NCI-H1694 (cell line): ENCODE data around the gene GRIK4.

Source experiments
- DNase-seq: peaks from one replicate; lab custom pipeline; 2025; lab: John Stamatoyannopoulos, UW

GRIK4 gene

DNA sequence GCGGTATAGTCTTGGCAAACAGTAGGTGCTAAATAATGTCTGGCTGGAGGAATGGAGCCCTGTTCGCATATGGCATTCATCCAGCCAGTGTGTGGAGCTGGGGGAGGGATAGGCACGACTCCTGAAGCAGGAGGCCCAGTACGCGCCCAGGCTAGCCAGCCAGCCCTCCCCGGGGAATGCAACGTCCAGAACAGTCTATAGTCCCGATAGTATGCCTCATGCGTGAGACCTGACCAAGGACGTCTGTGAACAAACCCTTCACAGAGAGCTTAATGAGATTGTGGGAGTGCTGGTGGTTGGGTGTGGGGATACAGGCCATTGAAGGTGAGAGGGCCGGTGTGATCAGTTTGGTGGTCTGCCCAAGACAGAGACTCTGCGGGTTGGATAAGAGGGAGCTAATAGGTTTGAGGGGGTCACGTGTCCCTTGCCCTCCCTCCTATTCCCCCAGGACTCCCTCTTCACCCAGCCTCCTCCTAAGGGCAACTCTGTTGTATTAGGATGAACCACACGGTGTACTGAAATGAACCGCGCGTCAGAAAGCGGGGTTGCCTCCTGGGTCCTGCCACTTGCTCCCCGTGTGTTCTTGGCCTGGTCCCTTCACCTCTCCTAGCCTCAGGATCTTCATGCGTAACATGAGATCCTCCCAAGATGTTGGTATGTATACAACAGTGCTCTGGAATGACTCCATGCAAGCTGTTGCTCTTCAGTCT, 987 bp upstream of the GRIK4 start:
- DNase-seq, result no peak

DNA sequence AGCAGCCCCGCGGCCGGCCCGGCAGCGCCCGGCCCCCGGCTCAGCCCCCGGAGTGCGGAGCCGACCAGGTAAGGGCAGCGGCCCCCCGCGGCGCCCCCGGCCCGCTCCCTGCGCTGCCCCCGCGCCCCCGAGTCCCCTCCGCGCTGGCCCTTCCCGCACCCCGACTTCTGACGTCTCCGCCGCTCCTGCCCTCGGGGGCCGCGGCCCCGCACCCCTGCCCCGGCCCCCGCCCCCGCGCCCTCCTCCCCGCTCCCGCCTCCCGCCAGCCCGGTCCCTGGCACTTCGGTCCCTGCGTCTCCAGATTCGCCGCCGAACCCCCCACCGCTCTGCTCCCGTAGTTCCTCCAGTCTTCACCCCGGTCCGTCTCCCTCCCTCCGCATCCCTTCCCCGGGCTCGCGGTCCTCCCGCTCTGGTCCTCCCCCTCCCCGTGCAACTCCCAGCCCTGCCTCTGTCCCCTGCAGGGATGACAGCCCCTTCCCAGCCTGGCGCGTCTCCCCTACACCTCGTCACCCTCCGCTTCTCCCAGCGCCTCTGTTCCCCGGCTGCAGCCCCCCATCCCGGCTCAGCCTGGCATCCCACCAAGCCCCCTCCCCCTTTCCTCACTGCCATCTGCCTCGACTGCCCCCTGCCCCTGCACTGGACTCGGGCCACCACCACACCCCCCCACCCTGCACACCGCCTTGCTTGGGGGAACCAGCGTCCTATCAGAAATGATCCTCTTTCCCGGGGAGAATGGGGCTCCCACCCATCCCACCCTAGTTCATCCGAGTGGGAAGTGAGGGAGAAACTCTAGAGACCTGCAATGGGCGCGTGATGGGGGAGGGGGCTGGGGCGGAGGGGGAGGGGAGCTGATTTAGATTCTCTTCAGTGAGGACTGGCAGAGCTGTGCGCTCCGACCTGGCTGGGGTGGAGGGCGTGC, 531 bp downstream of the GRIK4 start:
- DNase-seq, result no peak

GRCh38 chr11:120512739-120513435, 1.3 kb downstream of the GRIK4 start:
- no peak for DNase-seq

DNA sequence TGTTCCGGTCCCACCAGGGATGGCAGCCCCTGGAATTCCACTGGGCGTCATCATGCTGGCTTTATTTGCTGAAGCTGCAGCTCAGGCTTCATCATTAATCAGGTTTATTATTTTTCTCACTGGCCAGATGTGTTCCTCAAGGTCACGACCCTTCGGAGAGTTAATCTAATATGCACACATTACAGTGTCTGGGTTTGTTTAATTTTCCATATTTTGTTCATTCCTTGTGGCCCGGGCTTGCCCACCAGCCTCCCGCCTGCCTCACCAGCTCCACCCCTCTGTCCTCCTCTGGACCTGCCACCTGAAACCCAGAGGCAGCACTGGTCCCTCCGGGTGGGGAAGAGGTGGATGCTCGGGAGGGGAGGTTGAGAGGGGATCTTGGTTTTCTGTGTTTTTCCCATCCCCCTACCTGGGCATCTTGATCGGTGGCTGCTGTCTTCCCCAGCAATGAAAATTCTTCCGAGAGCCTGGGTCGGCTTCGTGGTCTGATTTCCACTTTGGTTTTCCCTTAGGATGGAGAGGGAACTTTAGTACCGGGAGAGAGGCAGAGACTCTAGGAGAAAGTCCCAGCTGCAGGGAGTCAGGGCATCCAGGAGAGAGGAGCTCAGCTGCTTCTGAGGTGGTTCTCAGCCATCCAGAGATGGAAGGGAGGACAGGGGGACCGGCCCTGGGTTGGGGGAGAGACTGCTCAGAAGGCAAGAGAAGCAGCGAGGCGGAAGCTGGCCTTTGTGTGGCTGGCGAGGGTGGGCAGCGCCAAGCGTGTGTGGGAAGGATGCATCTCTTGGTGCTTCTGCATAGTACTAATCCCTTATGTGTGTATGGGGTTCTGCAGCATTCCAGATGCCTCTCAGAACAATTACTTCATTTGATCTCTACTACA, 2.1 kb downstream of the GRIK4 start:
- no peak for DNase-seq

DNA sequence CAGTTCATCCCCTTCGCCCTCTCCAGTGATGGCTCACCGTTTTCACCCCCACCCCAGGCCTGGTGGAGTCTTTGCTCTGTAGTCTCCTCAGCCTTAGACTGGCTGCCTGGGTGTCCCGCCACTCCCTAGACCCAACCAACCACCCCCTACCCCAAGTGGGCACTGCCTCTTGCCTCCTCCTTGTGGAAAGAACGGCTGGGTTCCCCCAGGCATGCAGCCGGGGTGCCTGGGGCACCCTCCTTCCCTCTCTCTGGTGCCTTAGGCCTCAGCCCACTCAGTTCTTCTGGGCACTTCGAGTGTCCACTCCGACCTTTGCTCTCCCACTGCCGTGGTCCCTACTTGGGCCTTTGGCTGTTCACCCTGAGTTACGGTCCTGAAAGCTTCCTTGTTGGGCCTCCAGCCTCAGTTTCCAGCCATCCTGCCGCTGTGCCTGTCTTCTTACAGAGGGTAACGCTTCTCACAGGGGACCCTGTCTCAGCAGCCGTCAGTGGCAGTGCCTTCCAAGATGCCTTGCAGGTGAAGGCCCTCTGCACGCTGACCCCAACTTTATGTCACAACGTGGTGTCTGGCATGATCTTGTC, 3.1 kb downstream of the GRIK4 start:
- DNase-seq, result no peak

DNA sequence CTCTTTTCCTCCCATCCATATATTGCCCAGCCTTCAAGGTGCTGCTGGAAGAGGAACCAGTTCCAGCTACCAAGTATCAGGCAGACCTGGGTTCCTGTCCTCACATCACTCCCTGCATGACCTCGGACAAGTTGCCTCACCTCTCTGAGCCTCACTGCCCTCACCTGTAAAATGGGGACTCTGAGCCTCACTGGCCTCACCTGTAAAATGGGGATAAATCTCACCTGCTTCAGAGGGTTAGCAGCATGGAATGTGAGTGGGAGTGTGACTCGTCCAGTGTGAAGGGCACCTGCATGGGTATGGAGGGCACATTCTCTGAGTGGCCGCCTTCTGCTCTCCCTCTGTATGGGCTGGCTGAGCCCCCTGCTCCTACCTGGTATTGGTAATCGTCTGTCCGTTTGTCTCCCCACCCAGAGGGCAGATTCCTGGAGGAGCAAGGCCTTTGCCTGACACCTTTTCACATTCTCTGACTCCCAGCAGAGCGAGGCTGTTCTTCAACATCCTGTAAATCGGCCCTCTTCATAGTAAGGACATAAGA, 3.7 kb downstream of the GRIK4 start:
- DNase-seq, result no peak

- DNase-seq, result no peak
Observed at GRCh38 chr11:120516461-120517389, 5.2 kb downstream of the GRIK4 start.

DNA sequence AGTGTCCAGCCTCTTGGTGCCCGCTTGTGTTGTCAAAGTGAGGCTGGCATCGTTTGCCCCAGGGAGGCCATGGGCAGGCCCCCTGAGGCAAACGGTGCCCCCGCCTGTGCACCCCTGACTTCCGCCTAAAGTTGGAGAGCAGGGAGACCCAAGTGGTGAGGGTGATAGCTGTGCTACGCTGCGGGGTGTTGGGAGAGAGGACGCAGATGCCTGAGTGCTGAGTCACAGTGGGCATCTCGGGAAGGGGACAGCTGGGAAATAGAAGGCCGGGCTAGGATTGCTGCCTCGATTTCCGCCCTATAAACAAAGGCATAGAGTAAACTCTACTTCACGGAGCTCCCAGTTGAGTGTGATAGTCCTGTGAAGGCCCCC, 5.8 kb downstream of the GRIK4 start:
- no peak for DNase-seq

DNA sequence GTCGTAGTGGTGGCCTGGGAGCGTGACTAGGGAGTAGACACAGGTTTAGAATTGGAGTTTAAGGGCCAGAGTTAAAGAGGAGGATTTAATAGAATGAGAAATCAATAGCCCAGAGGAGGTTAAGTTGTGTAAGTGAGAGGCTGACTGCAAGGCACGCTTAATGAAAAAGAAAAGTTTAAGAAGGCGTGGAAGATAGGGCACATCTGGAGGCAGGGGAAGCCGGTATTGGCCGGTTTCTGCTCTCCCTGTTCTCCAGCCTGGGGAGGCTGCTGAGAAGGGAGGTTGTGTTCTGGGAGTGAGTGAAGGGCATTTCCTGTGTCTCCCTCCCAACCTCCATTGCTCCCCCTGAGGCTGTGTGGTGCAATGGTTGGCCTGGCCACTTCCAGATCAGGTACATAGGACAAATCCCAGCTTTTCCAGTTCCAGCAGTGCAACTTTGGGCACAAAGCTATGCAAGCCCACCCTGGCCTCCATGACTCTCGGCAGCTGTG, 6.3 kb downstream of the GRIK4 start:
- DNase-seq, result no peak

DNA sequence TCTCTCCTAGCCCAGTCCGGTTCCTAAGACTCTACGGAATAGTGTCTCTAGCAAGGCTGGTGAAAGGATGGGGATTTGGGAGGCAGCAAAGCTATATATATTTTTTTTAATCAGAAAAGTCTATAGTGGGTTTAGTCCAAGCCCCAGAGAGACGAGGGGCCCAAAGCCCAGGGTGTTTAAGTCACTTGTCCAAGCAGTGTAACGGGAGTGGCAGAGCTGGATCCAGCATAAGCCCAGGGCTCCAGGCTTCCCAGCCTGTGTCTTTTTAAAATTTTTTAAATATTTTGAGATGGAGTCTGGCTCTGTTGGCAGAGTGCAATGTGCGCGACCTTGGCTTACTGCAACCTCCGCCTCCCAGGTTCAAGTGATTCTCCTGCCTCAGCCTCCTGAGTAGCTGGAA, 6.8 kb downstream of the GRIK4 start:
- no peak for DNase-seq

- no peak for DNase-seq
Observed at GRCh38 chr11:120519474-120519873, 7.9 kb downstream of the GRIK4 start.

GRCh38 chr11:120520091-120520822, 8.7 kb downstream of the GRIK4 start:
- no peak for DNase-seq

DNA sequence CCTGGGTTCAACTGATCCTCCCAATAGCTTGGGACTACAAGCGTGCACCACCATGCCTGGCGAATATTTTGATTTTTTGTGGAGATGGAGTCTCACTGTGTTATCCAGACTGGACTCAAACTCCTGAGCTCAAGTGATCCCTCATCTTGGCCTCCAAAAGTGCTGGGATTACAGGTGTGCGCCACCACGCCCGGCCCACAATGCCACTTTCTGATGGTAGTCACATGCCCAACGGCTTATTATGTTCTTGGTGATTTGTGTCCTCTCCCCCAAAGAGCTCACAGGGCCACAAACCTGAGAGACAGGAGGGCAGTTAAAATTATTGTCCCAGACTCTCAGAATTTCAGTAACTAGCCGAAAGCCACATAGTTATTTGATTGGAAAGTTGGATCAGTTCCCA, 9.6 kb downstream of the GRIK4 start:
- no peak for DNase-seq

DNA sequence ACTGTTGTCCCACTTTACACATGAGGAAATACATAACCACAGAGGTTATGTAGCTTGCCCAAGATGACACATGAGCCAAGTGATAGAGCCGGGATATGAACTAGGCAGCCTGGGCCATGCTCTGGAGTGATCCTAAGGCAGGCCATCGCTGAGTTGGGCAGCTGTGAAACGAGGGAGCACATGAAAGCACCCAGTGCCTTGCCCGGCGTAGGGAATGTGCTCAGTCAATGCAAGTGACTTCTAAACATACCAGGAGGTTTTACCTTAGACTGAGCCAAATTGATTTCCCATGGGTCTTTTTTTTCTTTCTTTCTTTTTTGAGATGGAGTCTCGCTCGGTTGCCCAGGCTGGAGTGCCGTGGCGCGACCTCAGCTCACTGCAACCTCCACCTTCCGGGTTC, 10.5 kb downstream of the GRIK4 start:
- DNase-seq, result no peak

- no peak for DNase-seq
Observed at GRCh38 chr11:120522736-120523135, 11.2 kb downstream of the GRIK4 start.

DNA sequence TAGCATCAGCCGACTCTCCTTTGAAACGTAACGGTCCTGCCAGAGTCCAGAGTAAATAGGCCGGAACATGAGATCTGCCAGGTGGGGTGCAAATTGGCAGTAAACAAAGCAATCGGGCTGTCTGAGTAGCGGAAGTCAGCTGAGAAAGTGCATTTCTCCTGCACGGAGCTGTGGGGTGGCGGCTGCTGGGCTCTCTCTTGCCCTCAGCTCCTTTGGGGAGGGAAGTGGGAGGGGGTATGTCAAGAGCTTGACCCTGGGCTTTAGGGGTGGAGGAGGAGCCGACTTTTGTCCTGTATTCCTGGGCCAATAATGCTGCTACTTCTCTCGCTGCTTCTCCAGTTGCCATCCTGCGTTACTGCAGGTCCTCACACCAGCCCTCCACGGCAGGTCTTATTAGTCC, 11.6 kb downstream of the GRIK4 start:
- no peak for DNase-seq

DNA sequence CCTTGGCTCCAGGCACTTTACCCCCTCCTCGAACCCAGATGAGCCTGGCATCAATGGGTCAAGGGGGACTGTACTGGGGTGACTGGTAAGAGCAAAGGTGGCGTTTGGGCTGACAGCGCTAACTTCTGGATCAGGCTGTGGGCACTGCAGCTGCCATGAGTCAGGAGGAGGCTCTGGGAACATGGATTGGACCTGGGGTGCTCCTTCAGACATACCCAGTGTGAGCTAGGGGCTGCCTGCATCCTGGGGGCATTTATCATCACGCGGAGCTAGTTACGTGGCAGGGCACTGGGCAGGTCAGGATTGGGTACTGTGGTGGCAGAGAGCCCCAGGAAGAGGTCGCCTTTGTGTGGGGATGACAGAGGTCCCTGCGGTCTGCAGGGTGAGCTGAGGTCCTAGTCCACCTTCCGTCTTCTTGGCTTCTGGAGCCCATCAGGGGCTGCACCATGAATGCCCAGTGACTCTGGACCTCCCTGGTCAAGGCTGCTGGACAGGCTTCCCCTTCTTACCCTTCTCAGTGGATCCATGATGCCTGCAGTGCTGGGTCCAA, 13.1 kb downstream of the GRIK4 start:
- DNase-seq, result no peak

GRCh38 chr11:120525261-120526171, 14.0 kb downstream of the GRIK4 start:
- DNase-seq, result no peak
